SK-N-SH treated with all-trans-retinoic acid at 6 μM for 48 hours (cell line): Measurements from ENCODE around the gene CTNND2.

Experiments used
- ESRRG ChIP-seq: fragments of 250-450 bp; sonication (Bioruptor Pico); IDR thresholded peaks from 2 replicates; pipeline ENCODE4 v1.6.1; 2021; ENCODE audit warnings: mild to moderate bottlenecking
- TCF4 ChIP-seq: fragments of 250-450 bp; sonication (Bioruptor Pico); IDR thresholded peaks from 2 replicates; pipeline ENCODE4 v1.8.0; 2021; ENCODE audit warnings: mild to moderate bottlenecking, moderate library complexity, borderline replicate concordance

- no peak for TF ChIP-seq TCF4 (CRISPR knock-in tag)
- no peak for TF ChIP-seq ESRRG (CRISPR knock-in tag)
These were observed 569.8 kb downstream of the CTNND2 start for GRCh38 chr5:11334404-11334803.
